ENCODE measurements around the gene CA10.

- TF ChIP-seq CTCF (conservative IDR thresholded peaks at IDR 0.05 in 1 of 2, IDR thresholded peaks at IDR 0.05 in 1 of 2; ENCODE audit: low read depth in 1 of 2, low read length in 2 of 2) (no peak), EZH2 (IDR thresholded peaks at IDR 0.05; ENCODE audit: low read length, missing control alignments) (no peak)
These were observed 504.6 kb downstream of the CA10 start for GRCh38 chr17:51653878-51654277.
